K562 (cell line): ENCODE results near the gene ALG14. TPM values are rescaled to one million over a fixed set of nuclear protein-coding genes. Genes with fewer than 3 reads are reported as not detected.

ENCODE experiments used
- ATAC-seq: fragments of 200-7000 bp; cut with Tn5 transposase; 3 replicates; pipeline ENCODE4 v1.9.1; 2020; ENCODE audit warnings: moderate library complexity
- BruUV-seq: library from RNA; stranded (reverse); fragments of 400-500 nt; replicated peaks from 2 replicates; lab custom pipeline; 2021; lab: Mats Ljungman, UMichigan
- CTCF ChIA-PET: fragments of 300-600 bp; formaldehyde crosslinking; extraction: SDS; loops from one replicate; lab custom pipeline; 2021; ENCODE audit warnings: low intra/inter-chr PET ratio; lab: Yijun Ruan, JAX
- POLR2A ChIA-PET: fragments of 300-600, 350-650 bp; sonication (Branson Sonifier 250); formaldehyde crosslinking; extraction: SDS; loops from one replicate; lab custom pipeline; 2021; ENCODE audit warnings: antibody characterized with exemption, inconsistent platforms; lab: Yijun Ruan, JAX
- DNase-seq, 4 experiments: peaks; one replicate each; pipeline versions ENCODE4 v3.0.0 to v3.0.0-alpha.2; 2011 to 2018; ENCODE audit warnings: low spot score in 3 of 4, mixed read lengths in 3 of 4; ENCODE audit errors: extremely low read depth in 1 of 4
- FAIRE-seq: peaks from 2 replicates; lab custom pipeline; 2011; peaks lifted over from hg19 to GRCh38; lab: Jason Lieb, UNC
- H2AFZ ChIP-seq: 2 replicates; pipeline ENCODE4 v1.6.0; 2011; ENCODE audit warnings: low read depth, low read length, control low read depth, inconsistent platforms
- H3K27ac ChIP-seq: fragments of 200-600 bp; 3 replicates; pipeline ENCODE4 v1.8.0; 2011; ENCODE audit warnings: low read depth, mild to moderate bottlenecking, control low read depth, inconsistent platforms, low read length, moderate library complexity, mixed read lengths; ENCODE audit errors: extremely low read depth
- H3K27me3 ChIP-seq, 2 experiments: fragments of 300-600 bp in 1 of 2; 2 replicates in 1 of 2; 3 replicates in 1 of 2; pipeline versions ENCODE4 v1.6.0 to v1.8.0; 2011; ENCODE audit warnings: inconsistent platforms in 2 of 2, low read length in 2 of 2, mild to moderate bottlenecking in 1 of 2, mixed read lengths in 1 of 2, moderate library complexity in 1 of 2; ENCODE audit not compliant: control insufficient read depth in 2 of 2, insufficient read depth in 2 of 2
- H3K36me3 ChIP-seq: fragments of 300-600 bp; 3 replicates; pipeline ENCODE4 v1.8.0; 2011; ENCODE audit warnings: mild to moderate bottlenecking, low read length, inconsistent platforms; ENCODE audit not compliant: control insufficient read depth, insufficient read depth
- H3K4me1 ChIP-seq, 2 experiments: fragments of 200-600 bp in 1 of 2; replicated peaks in 1 of 2; 2 replicates in 1 of 2; 3 replicates in 1 of 2; pipeline versions ENCODE4 v1.5.1 to v1.8.0; 2011; ENCODE audit warnings: inconsistent platforms in 2 of 2, low read length in 2 of 2, mild to moderate bottlenecking in 1 of 2, mixed read lengths in 1 of 2, moderate library complexity in 1 of 2; ENCODE audit not compliant: control insufficient read depth in 2 of 2, insufficient read depth in 2 of 2
- H3K4me2 ChIP-seq: 2 replicates; pipeline ENCODE4 v1.6.1; 2011; ENCODE audit warnings: low read length, control low read depth, inconsistent platforms, mixed read lengths; ENCODE audit not compliant: insufficient read depth
- H3K4me3 ChIP-seq: fragments of 200-600 bp; sonication (generic), shearing (Covaris generic); 2 replicates; pipeline ENCODE4 v1.5.1; 2016; ENCODE audit warnings: control low read depth, inconsistent platforms
- H3K79me2 ChIP-seq: fragments of 200-600 bp; 3 replicates; pipeline ENCODE4 v1.8.0; 2011; ENCODE audit warnings: low read length, inconsistent platforms; ENCODE audit not compliant: control insufficient read depth, insufficient read depth
- H3K9ac ChIP-seq, 2 experiments: 2 replicates each; pipeline versions ENCODE4 v1.6.0 to v1.6.1; 2011; ENCODE audit warnings: low read depth in 2 of 2, low read length in 2 of 2, control low read depth in 1 of 2, inconsistent platforms in 1 of 2, mild to moderate bottlenecking in 1 of 2, mixed read lengths in 1 of 2; ENCODE audit not compliant: insufficient read depth in 1 of 2
- H3K9me1 ChIP-seq: one replicate; pipeline ENCODE4 v1.6.0; 2011; ENCODE audit warnings: inconsistent platforms, mild to moderate bottlenecking, low read length, moderate library complexity; ENCODE audit not compliant: control insufficient read depth, insufficient read depth
- H3K9me3 ChIP-seq: replicated peaks from 2 replicates; pipeline ENCODE4 v1.5.1; 2011; ENCODE audit warnings: low read depth, low read length, inconsistent platforms; ENCODE audit not compliant: control insufficient read depth, insufficient read depth
- H4K20me1 ChIP-seq: replicated peaks from 2 replicates; pipeline ENCODE4 v1.6.1; 2011; ENCODE audit warnings: low read length, inconsistent platforms, mixed read lengths; ENCODE audit not compliant: control insufficient read depth, insufficient read depth
- FOXM1 ChIP-seq, 2 experiments: fragments of 450-650 bp in 1 of 2; sonication (generic) in 1 of 2; formaldehyde crosslinking in 1 of 2; IDR thresholded peaks; 2 replicates each; pipeline versions ENCODE4 v1.6.1 to v1.9.0; 2017 to 2022; ENCODE audit warnings: low read depth in 2 of 2, mild to moderate bottlenecking in 2 of 2, missing genetic modification reagents in 1 of 2, moderate library complexity in 1 of 2
- HES1 ChIP-seq: fragments of 450-650 bp; IDR thresholded peaks from 2 replicates; pipeline ENCODE4 v1.6.1; 2016; ENCODE audit warnings: low read depth, mild to moderate bottlenecking, moderate library complexity
- ID3 ChIP-seq, 2 experiments: fragments of 250-450 bp in 1 of 2; fragments of 450-650 bp in 1 of 2; sonication (Bioruptor Pico) in 1 of 2; IDR thresholded peaks; 2 replicates each; pipeline versions ENCODE4 v1.6.1 to v1.8.0; 2016 to 2021; ENCODE audit warnings: mild to moderate bottlenecking in 2 of 2, moderate library complexity in 2 of 2, missing compliant biosample characterization in 1 of 2, missing genetic modification characterization in 1 of 2
- KLF10 ChIP-seq: fragments of 250-450 bp; sonication (Bioruptor Pico); IDR thresholded peaks from 2 replicates; pipeline ENCODE4 v1.6.1; 2021; ENCODE audit warnings: matching md5 sums
- L3MBTL2 ChIP-seq: fragments of 450-650 bp; IDR thresholded peaks from 2 replicates; pipeline ENCODE4 v1.6.1; 2016; ENCODE audit warnings: mild to moderate bottlenecking, moderate library complexity
- MTF1 ChIP-seq: fragments of 250-450 bp; sonication (Bioruptor Pico); IDR thresholded peaks from 2 replicates; pipeline ENCODE4 v1.9.0; 2021; ENCODE audit warnings: moderate library complexity, mild to moderate bottlenecking, inconsistent platforms, borderline replicate concordance
- PYGO2 ChIP-seq: fragments of 450-650 bp; IDR thresholded peaks from 2 replicates; pipeline ENCODE4 v1.6.1; 2016; ENCODE audit warnings: mild to moderate bottlenecking, missing genetic modification characterization, moderate library complexity, missing compliant biosample characterization
- TEAD2 ChIP-seq: fragments of 450-650 bp; IDR thresholded peaks from 2 replicates; pipeline ENCODE4 v1.6.1; 2016; ENCODE audit warnings: missing genetic modification characterization, control low read depth, missing compliant biosample characterization
- XRCC3 ChIP-seq: fragments of 450-650 bp; IDR thresholded peaks from 2 replicates; pipeline ENCODE4 v1.6.1; 2017; ENCODE audit warnings: mild to moderate bottlenecking, moderate library complexity
- ZBTB11 ChIP-seq, 3 experiments: fragments of 200-800 bp in 1 of 3; fragments of 250-450 bp in 1 of 3; fragments of 450-650 bp in 1 of 3; sonication (Bioruptor Pico) in 1 of 3; sonication (Bioruptor generic) in 1 of 3; formaldehyde crosslinking in 1 of 3; IDR thresholded peaks; 2 replicates each; pipeline versions ENCODE4 v1.6.1 to v1.8.0; 2016 to 2022; ENCODE audit warnings: mild to moderate bottlenecking in 2 of 3, missing genetic modification characterization in 2 of 3, missing compliant biosample characterization in 1 of 3, moderate library complexity in 1 of 3
- ZBTB8A ChIP-seq: fragments of 450-650 bp; IDR thresholded peaks from 2 replicates; pipeline ENCODE4 v1.6.1; 2018; ENCODE audit warnings: mild to moderate bottlenecking, moderate library complexity; ENCODE audit not compliant: partially characterized antibody
- ZNF282 ChIP-seq: sonication (generic); formaldehyde crosslinking; IDR thresholded peaks from 2 replicates; pipeline ENCODE4 v1.8.1; 2023; ENCODE audit warnings: missing genetic modification reagents
- ZNF384 ChIP-seq: IDR thresholded peaks from 2 replicates; pipeline ENCODE4 v1.6.1; 2012; ENCODE audit warnings: low read depth, low read length, improper control_type of control experiment
- ZNF507 ChIP-seq: conservative IDR thresholded peaks from 2 replicates; pipeline ENCODE4 v1.6.1; 2017; ENCODE audit warnings: missing genetic modification characterization, missing compliant biosample characterization
- ZNF699 ChIP-seq: fragments of 250-450 bp; sonication (Bioruptor Pico); IDR thresholded peaks from 2 replicates; pipeline ENCODE4 v1.8.0; 2021; ENCODE audit warnings: mild to moderate bottlenecking, moderate library complexity; ENCODE audit not compliant: insufficient replicate concordance
- ZNF717 ChIP-seq: fragments of 250-450 bp; sonication (Bioruptor Pico); IDR thresholded peaks from 2 replicates; pipeline ENCODE4 v1.5.0; 2021
- ZNF785 ChIP-seq: fragments of 250-450 bp; sonication (Bioruptor Pico); IDR thresholded peaks from 2 replicates; pipeline ENCODE4 v1.4.0; 2020; ENCODE audit warnings: mild to moderate bottlenecking
- WGBS: fragments of 100-300 bp; shearing (Covaris generic); methylation state at CpG from one replicate; pipeline ENCODE4 v1.1.6; 2016; ENCODE audit warnings: low coverage, mixed read lengths; ENCODE audit not compliant: insufficient coverage; ENCODE audit errors: missing lambda C conversion rate; 5-methylcytosine and 5-hydroxymethylcytosine counted together
- in situ Hi-C: fragments of 300-500 bp; cut with MboI; formaldehyde crosslinking; loops from 4 replicates; pipeline ENCODE4 v1.15.0; 2018; ENCODE audit warnings: inconsistent platforms, mixed read lengths
- intact Hi-C: fragments of 100-400 bp; cut with micrococcal nuclease; formaldehyde crosslinking; loops from 2 replicates; pipeline ENCODE4 v1.14.2; 2022
- polyA plus RNA-seq, 8 experiments: library from polyadenylated mRNA; depleted of rRNA in 4 of 8; stranded (reverse) in 5 of 8; unstranded in 3 of 8; fragments of >200 nt; fragmentation: Nextera tagmentation in 2 of 8; fragmentation: Illumina TruSeq in 1 of 8; extraction: Ambion mirVana in 2 of 8; extraction: Trizol in 1 of 8; gene quantifications; 2 replicates each; pipeline versions ENCODE4 v1.2.1 to v1.2.3, GENCODE V29; 2011 to 2014; ENCODE audit warnings: inconsistent platforms in 1 of 8, missing spikeins in 1 of 8
- total RNA-seq, 7 experiments: library from RNA; depleted of rRNA in 6 of 7; stranded (reverse); fragments of >200 nt in 6 of 7; fragmentation: Illumina TruSeq in 2 of 7; extraction: Trizol in 2 of 7; gene quantifications; 2 replicates each; pipeline versions ENCODE4 v1.2.1 to v1.2.3, GENCODE V29; 2011 to 2021; ENCODE audit warnings: low replicate concordance in 1 of 7

ALG14 gene
- total and polyA plus RNA-seq, 9 of the 15 experiments (the other 6 are each of a cell fraction or from before 2014, with no cell fraction given): 2.8 to 16.2 (median 4.9) TPM

DNA sequence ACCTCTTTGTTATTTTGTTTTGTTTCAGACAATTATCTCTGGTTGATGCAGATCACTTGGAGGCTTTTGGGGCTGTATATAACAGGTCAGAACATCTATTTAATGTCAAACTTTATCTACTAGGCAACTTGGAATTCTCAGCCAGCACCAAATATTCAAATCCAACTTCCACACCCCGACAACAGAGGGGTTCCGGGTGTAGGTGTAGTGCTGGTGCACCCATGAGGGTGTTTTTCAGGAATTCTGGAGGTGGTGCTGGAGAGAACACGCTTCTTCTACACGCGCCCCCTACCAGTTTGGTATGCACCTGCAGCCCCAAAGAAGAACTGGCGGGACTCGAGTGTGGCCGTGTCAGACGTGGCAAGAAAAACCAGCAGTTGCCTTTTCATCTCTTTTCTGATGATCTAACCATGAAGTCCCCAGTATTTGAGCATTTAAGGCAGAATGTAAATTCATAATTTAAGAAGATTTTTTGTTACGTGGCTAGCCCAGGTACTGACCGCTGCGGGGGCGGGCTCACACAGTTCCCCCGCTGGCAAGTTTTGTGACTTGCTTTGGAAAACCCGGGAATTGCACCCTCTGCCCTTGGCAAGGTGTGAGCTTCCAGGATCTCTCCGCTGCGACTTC is 43.9 kb upstream of the ALG14 start:
- no peaks in the 10 kb centered on the region for H3K9me3 ChIP-seq
- no TSS peak for BruUV-seq
- ChIA-PET CTCF (no interaction called here), POLR2A (interaction anchor here (0.8 to 3.1 kb wide), 5 partner anchors 11 to 117 kb away, joined by 3 to 26 read pairs (median 6); partner anchors contain the start of gene RWDD3)
- peak overlapping the region; percentile 83 for H3K4me3 ChIP-seq
- in situ Hi-C loops: loop anchor here (5.0 kb wide), 1 partner anchor 34 kb away; no protein-coding TSS in a partner anchor
- DNase-seq: peak; percentile 64 to 89 (median 74)
- H3K36me3 ChIP-seq: peaks cover 2% of the 10 kb centered on the region; the same call in 1 of the 3 replicates
- H3K4me1 ChIP-seq: peaks cover 17 to 42% of the 10 kb centered on the region in 2 experiments; a peak in 4 of 5 replicates
- peak; percentile 82 for FAIRE-seq
- peak overlapping the region; percentile 81 for H3K27ac ChIP-seq
- peak overlapping the region; percentile 84 to 91 for H3K9ac ChIP-seq
- no peaks in the 10 kb centered on the region for H3K9me1 ChIP-seq
- ATAC-seq: peak; percentile 76
- WGBS: under 1% methylated on average over 17 of the region's 17 CpGs
- peak overlapping the region; percentile 87 for H3K4me2 ChIP-seq
- no peaks in the 10 kb centered on the region; the same call in 1 of the 2 replicates for H4K20me1 ChIP-seq
- no peaks in the 10 kb centered on the region for H3K27me3 ChIP-seq
- intact Hi-C loops: loop anchor here (1.0 to 2.0 kb wide), 4 partner anchors 31 to 118 kb away; partner anchors contain the start of genes ALG14 and RWDD3
- H2AFZ ChIP-seq: peak overlapping the region; percentile 95
- peaks cover 49% of the 10 kb centered on the region for H3K79me2 ChIP-seq
- TF ChIP-seq MTF1 (CRISPR knock-in tag) (no peak), TEAD2 (tag) (peak; percentile 58), ZNF507 (tag) (no peak), ZNF717 (CRISPR knock-in tag) (no peak), KLF10 (CRISPR knock-in tag) (no peak), HES1 (no peak), FOXM1 (IDR thresholded peaks at IDR 0.05; ENCODE audit: low read depth) (no peak), FOXM1 (CRISPR knock-in tag; IDR thresholded peaks at IDR 0.05; ENCODE audit: low read depth) (no peak), ZBTB11 (CRISPR knock-in tag; IDR thresholded peaks at IDR 0.05) (0 out of 6 replicates have a peak, but pooled peaks of 1 of the 3 experiments have one; percentile 17), PYGO2 (no peak), XRCC3 (no peak), ZNF785 (CRISPR knock-in tag) (no peak), ZNF282 (CRISPR knock-in tag) (no peak), L3MBTL2 (no peak), ZNF699 (CRISPR knock-in tag) (no peak), ID3 (CRISPR knock-in tag; IDR thresholded peaks at IDR 0.05) (no peak), ID3 (tag; IDR thresholded peaks at IDR 0.05) (no peak), ZNF384 (no peak), ZBTB8A (no peak)
